WERI-Rb-1 (cell line): ENCODE results near the gene FAM168B.

Experiments used
- DNase-seq: peaks from one replicate; pipeline ENCODE4 v3.0.0-alpha.2; 2020
- H3K27ac ChIP-seq: fragments of 250-450 bp; sonication (Bioruptor Pico); 2 replicates; pipeline ENCODE4 v1.5.1; 2020; ENCODE audit warnings: mild to moderate bottlenecking, moderate library complexity
- H3K27me3 ChIP-seq: fragments of 250-450 bp; sonication (Bioruptor Pico); 2 replicates; pipeline ENCODE4 v1.5.1; 2021; ENCODE audit warnings: mild to moderate bottlenecking, low read depth, moderate library complexity; ENCODE audit not compliant: insufficient read depth, severe bottlenecking
- H3K36me3 ChIP-seq: fragments of 250-450 bp; sonication (Bioruptor Pico); 2 replicates; pipeline ENCODE4 v1.5.1; 2020; ENCODE audit warnings: mild to moderate bottlenecking, moderate library complexity
- H3K4me3 ChIP-seq: 2 replicates; pipeline ENCODE4 v1.5.1; 2011; ENCODE audit warnings: low read depth, mild to moderate bottlenecking, control low read depth, low read length
- H3K9me3 ChIP-seq: fragments of 250-450 bp; sonication (Bioruptor Pico); 2 replicates; pipeline ENCODE4 v1.5.1; 2021; ENCODE audit warnings: mild to moderate bottlenecking, moderate library complexity; ENCODE audit not compliant: severe bottlenecking
- CTCF ChIP-seq: IDR thresholded peaks from 2 replicates; pipeline ENCODE4 v1.5.1; 2011; ENCODE audit warnings: low read depth, mild to moderate bottlenecking, control low read depth, inconsistent platforms, low read length

FAM168B gene

DNA sequence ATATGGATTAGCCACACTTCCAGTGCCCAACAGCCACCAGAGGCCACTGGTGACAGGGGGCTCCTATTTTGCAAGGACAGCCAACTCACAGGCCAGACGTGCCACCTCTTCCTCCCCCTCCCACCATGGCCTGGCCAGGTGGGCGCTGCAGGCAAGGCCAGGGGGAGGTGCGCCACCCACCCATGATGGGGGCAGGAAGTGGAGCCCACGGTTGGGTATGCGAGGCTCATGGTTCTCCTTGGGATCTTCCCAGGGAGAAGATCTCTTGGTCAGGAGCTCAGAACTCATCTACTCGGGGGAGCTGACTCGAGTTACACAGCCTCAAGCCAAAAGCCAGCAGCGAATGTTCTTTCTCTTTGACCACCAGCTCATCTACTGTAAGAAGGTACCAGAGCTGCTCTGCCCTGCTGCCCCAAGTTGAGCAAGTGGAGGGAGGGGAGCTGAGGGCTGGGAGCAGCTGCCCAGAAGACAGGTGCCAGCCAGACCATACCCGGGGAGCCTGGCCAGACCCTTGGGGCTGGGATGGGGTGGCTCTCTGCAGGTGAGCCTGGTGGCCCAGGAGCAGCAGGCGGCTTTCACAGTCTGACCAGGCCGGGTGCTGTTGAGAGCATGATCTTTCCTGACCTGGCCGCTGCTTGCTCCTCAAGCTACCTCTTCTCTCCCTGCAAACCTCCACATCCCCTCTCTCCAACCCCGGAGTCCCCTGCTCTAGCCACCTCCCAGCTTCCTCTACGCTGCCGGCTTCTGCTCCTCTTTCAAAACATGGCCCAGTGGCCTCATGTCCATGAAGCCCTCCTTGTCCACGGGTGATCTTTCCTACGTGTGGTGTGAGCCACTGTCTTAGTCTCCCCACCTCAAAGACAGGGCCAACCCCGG lies 49.8 kb downstream of the FAM168B start:
- no peak overlapping the region for H3K27ac ChIP-seq

GRCh38 chr2:131042148-131042775 lies 51.0 kb downstream of the FAM168B start:
- H3K27me3 ChIP-seq, result no peaks in the 10 kb centered on the region
- DNase-seq, result no peak
- H3K27ac ChIP-seq, result no peak overlapping the region
- H3K4me3 ChIP-seq, result no peak overlapping the region
- H3K36me3 ChIP-seq, result peaks cover 11% of the 10 kb centered on the region
- no peaks in the 10 kb centered on the region for H3K9me3 ChIP-seq
- no peak for TF ChIP-seq CTCF

More for the DNA sequence above, 49.8 kb downstream of the FAM168B start:
- no peaks in the 10 kb centered on the region for H3K27me3 ChIP-seq
- TF ChIP-seq CTCF, result no peak
- no peak for DNase-seq
- H3K9me3 ChIP-seq, result no peaks in the 10 kb centered on the region
- peaks cover 21% of the 10 kb centered on the region for H3K36me3 ChIP-seq
- no peak overlapping the region for H3K4me3 ChIP-seq

DNA sequence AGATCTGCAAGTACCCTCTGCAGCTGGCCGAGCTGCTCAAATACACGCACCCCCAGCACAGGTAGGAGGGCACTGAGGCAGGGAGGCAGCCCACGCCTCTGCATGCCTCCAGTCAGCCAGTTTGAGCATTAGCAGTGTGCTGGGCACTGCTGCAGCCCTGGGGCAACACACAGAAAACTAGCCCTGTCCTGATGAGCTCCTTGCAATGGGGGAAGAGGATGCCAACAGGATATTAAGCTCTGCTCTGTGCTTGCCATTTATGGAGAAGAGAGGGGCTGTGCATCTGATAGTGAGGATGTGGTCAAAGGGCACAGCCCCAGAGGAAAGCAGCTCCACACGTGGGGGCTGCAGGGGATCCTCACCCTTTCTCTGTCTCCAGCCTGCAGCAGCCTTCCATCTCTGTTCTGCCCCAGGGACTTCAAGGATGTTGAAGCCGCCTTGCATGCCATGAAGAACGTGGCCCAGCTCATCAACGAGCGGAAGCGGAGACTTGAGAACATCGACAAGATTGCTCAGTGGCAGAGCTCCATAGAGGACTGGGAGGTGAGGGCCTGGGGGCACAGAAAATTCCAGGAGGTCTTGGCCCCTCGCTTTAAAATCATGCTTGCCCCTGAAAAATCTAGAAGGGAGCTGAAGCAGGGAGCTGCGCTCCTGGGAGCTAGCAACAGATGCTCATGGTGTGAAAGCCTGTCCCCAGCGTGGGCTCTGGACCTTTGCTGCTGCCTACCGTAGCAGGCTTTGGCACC lies 51.7 kb downstream of the FAM168B start:
- Histone ChIP-seq H3K27ac (no peak overlapping the region), H3K36me3 (peaks cover 4% of the 10 kb centered on the region), H3K27me3 (no peaks in the 10 kb centered on the region), H3K4me3 (no peak overlapping the region), H3K9me3 (no peaks in the 10 kb centered on the region)
- no peak for TF ChIP-seq CTCF
- no peak for DNase-seq

DNA sequence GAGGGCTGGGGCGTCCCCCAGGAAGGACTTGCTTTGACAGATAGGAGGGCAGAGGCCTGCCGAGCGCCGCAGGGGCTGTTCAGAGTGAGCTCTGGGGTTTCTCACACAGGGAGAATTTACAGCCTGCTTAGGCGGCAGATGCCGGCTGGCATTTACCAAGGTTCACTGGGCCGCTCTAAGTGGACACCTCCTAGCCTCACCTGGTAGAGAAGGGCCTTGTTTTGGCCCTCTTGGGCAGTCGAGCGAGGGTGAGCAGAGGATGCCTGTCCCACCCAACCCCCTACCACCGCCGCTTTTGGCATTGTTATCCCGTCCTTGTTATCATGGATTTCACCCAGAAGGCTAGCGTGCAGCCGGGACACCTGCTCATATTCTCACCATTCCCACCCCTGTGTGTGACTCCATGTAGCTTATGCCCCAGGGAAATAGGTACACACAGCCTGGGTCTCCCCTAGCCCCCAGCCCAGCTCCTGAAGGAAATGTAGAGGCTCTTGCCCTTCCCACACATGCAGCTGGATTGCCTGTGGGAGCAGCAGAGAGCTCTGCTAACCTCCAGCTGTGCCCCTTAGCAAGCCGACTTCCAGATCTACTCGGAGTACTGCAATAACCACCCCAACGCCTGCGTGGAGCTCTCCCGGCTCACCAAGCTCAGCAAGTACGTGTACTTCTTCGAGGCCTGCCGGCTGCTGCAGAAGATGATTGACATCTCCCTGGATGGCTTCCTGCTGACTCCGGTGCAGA lies 52.4 kb downstream of the FAM168B start:
- DNase-seq, result no peak
- Histone ChIP-seq H3K27me3 (no peaks in the 10 kb centered on the region), H3K4me3 (no peak overlapping the region), H3K27ac (no peak overlapping the region), H3K9me3 (no peaks in the 10 kb centered on the region), H3K36me3 (peaks cover 2% of the 10 kb centered on the region; the same call in 1 of the 2 replicates)
- TF ChIP-seq CTCF, result no peak

- Histone ChIP-seq H3K27me3 (no peaks in the 10 kb centered on the region), H3K36me3 (no peaks in the 10 kb centered on the region; the same call in 1 of the 2 replicates), H3K4me3 (no peak overlapping the region), H3K9me3 (no peaks in the 10 kb centered on the region), H3K27ac (no peak overlapping the region)
- no peak for DNase-seq
- TF ChIP-seq CTCF, result no peak
Measured at GRCh38 chr2:131039908-131040660, 53.2 kb downstream of the FAM168B start.
